ENCODE results near the gene AAMDC. TPM values are rescaled to one million over a fixed set of nuclear protein-coding genes. Genes with fewer than 3 reads are reported as not detected.

Gene AAMDC
- total and polyA plus RNA-seq, 9 donors, result 21.8 to 77.6 (median 40.6) TPM

Small RNA genes lying within 50 kb of the gene (small RNA-seq; reads per million reads assigned to genes)
- gene AP002812.4, result not detected

Other genes with a start within 250 kb of the AAMDC start
- 10 to 100 TPM in 4 of 7 donors, 1 to 10 TPM in 3; 4.9 to 14.2 (median 10.3) TPM for gene AQP11, start 231.2 kb upstream of the AAMDC start, total RNA-seq
- gene AQP11, start 231.2 kb upstream of the AAMDC start, polyA plus RNA-seq, result 10 to 100 TPM in 1 of 2 donors, 1 to 10 TPM in 1; 7.7 to 19.1 TPM
- 100 to 1,000 TPM; 117 to 147 (median 130) TPM for gene CLNS1A, start 183.3 kb upstream of the AAMDC start, total RNA-seq
- gene CLNS1A, start 183.3 kb upstream of the AAMDC start, polyA plus RNA-seq, result 100 to 1,000 TPM; 121 to 155 TPM
- 10 to 100 TPM; 63.3 to 89.2 (median 76.6) TPM for gene RSF1, start 422 bp upstream of the AAMDC start, total RNA-seq
- 10 to 100 TPM; 14.8 to 37.5 TPM for gene RSF1, start 422 bp upstream of the AAMDC start, polyA plus RNA-seq
- 10 to 100 TPM; 26.2 to 37.7 (median 30.5) TPM for gene INTS4, start 173.5 kb downstream of the AAMDC start, total RNA-seq
- gene INTS4, start 173.5 kb downstream of the AAMDC start, polyA plus RNA-seq, result 10 to 100 TPM; 15.7 to 28.7 TPM
- gene KCTD14, start 202.1 kb downstream of the AAMDC start, total RNA-seq, result 1 to 10 TPM in 4 of 7 donors, under 1 TPM in 3; 0.24 to 5.2 (median 1.5) TPM
- 1 to 10 TPM in 1 of 2 donors, under 1 TPM in 1; 0.73 to 2.7 TPM for gene KCTD14, start 202.1 kb downstream of the AAMDC start, polyA plus RNA-seq
- gene THRSP, start 242.7 kb downstream of the AAMDC start, total RNA-seq, result under 1 TPM in 2 of 7 donors, not detected in 5; 0.18 to 0.40 TPM
- 1 to 10 TPM in 1 of 2 donors, not detected in 1; 1.1 TPM for gene THRSP, start 242.7 kb downstream of the AAMDC start, polyA plus RNA-seq